IMR-90 (cell line): ENCODE measurements around the gene OTUD5. TPM values are rescaled to one million over a fixed set of nuclear protein-coding genes. Genes with fewer than 3 reads are reported as not detected.

Experiments
- ATAC-seq: fragments of 200-7000 bp; cut with Tn5 transposase; 2 replicates; pipeline ENCODE4 v1.9.1; 2020; ENCODE audit warnings: low read depth, mild to moderate bottlenecking, moderate library complexity
- BruUV-seq: library from RNA; stranded (reverse); fragments of 400-500 nt; replicated peaks from 2 replicates; lab custom pipeline; 2021; lab: Mats Ljungman, UMichigan
- CTCF ChIA-PET: fragments of 300-600 bp; formaldehyde crosslinking; extraction: SDS; loops from one replicate; lab custom pipeline; 2021; ENCODE audit warnings: antibody characterized with exemption; lab: Yijun Ruan, JAX
- POLR2A ChIA-PET: fragments of 300-600 bp; sonication (Branson Sonifier 250); formaldehyde crosslinking; loops from one replicate; lab custom pipeline; 2022; ENCODE audit warnings: antibody characterized with exemption; ENCODE audit not compliant: unreplicated experiment; lab: Charles Lee
- DNase-seq: peaks from one replicate; pipeline ENCODE4 v3.0.0; 2013
- H2AFZ ChIP-seq: replicated peaks from 2 replicates; pipeline ENCODE3; 2013; ENCODE audit warnings: low read length, mild to moderate bottlenecking; ENCODE audit not compliant: poor library complexity
- H2AK5ac ChIP-seq: 2 replicates; pipeline ENCODE4 v1.6.1; 2013; ENCODE audit warnings: low read depth, low read length, inconsistent platforms
- H2AK9ac ChIP-seq: replicated peaks from 2 replicates; pipeline ENCODE3; 2013; ENCODE audit warnings: mild to moderate bottlenecking, low read depth, low read length, moderate library complexity; ENCODE audit not compliant: poor library complexity
- H2BK120ac ChIP-seq: 2 replicates; pipeline ENCODE4 v1.6.1; 2013; ENCODE audit warnings: low read depth, low read length, inconsistent platforms
- H2BK15ac ChIP-seq: 3 replicates; pipeline ENCODE4 v1.6.1; 2013; ENCODE audit warnings: low read depth, low read length, inconsistent platforms
- H2BK20ac ChIP-seq: 2 replicates; pipeline ENCODE4 v1.6.1; 2013; ENCODE audit warnings: low read depth, mild to moderate bottlenecking, inconsistent platforms, low read length, moderate library complexity
- H2BK5ac ChIP-seq: 2 replicates; pipeline ENCODE4 v1.6.1; 2013; ENCODE audit warnings: mild to moderate bottlenecking, low read depth, low read length, inconsistent platforms; ENCODE audit not compliant: poor library complexity, severe bottlenecking
- H3K14ac ChIP-seq: replicated peaks from 2 replicates; pipeline ENCODE4 v1.6.1; 2013; ENCODE audit warnings: low read depth, low read length, inconsistent platforms
- H3K18ac ChIP-seq: 2 replicates; pipeline ENCODE4 v1.6.1; 2013; ENCODE audit warnings: low read depth, low read length, control low read depth
- H3K23ac ChIP-seq: 2 replicates; pipeline ENCODE4 v1.6.1; 2013; ENCODE audit warnings: low read depth, low read length, inconsistent platforms
- H3K27ac ChIP-seq: 2 replicates; pipeline ENCODE4 v1.5.1; 2013; ENCODE audit warnings: mild to moderate bottlenecking, control low read depth, low read length; ENCODE audit not compliant: insufficient read depth
- H3K27me3 ChIP-seq: 2 replicates; pipeline ENCODE4 v1.6.1; 2013; ENCODE audit warnings: low read length; ENCODE audit not compliant: control insufficient read depth, insufficient read depth
- H3K36me3 ChIP-seq: 2 replicates; pipeline ENCODE4 v1.6.1; 2013; ENCODE audit warnings: low read length, mixed read lengths; ENCODE audit not compliant: control insufficient read depth, insufficient read depth
- H3K4ac ChIP-seq: 2 replicates; pipeline ENCODE4 v1.6.1; 2013; ENCODE audit warnings: low read depth, low read length, inconsistent platforms
- H3K4me1 ChIP-seq: 2 replicates; pipeline ENCODE4 v1.6.1; 2013; ENCODE audit warnings: low read length, mixed read lengths; ENCODE audit not compliant: control insufficient read depth, insufficient read depth
- H3K4me2 ChIP-seq: 2 replicates; pipeline ENCODE4 v1.6.1; 2013; ENCODE audit warnings: low read depth, mild to moderate bottlenecking, control low read depth, low read length, moderate library complexity
- H3K4me3 ChIP-seq: 2 replicates; pipeline ENCODE4 v1.5.1; 2013; ENCODE audit warnings: low read depth, mild to moderate bottlenecking, control low read depth, low read length, moderate library complexity; ENCODE audit not compliant: insufficient read depth
- H3K56ac ChIP-seq: 2 replicates; pipeline ENCODE4 v1.6.1; 2013; ENCODE audit warnings: low read length, inconsistent platforms; ENCODE audit not compliant: insufficient read depth; ENCODE audit errors: extremely low read depth
- H3K79me1 ChIP-seq, 2 experiments: 2 replicates each; pipeline ENCODE4 v1.6.1; 2013; ENCODE audit warnings: low read length in 2 of 2, inconsistent platforms in 1 of 2, low read depth in 1 of 2
- H3K9ac ChIP-seq: 2 replicates; pipeline ENCODE4 v1.6.1; 2013; ENCODE audit warnings: low read depth, low read length, control low read depth
- H3K9me1 ChIP-seq: 2 replicates; pipeline ENCODE4 v1.6.1; 2013; ENCODE audit warnings: low read length, inconsistent platforms; ENCODE audit not compliant: insufficient read depth
- H3K9me3 ChIP-seq: 2 replicates; pipeline ENCODE4 v1.6.1; 2013; ENCODE audit warnings: low read length; ENCODE audit not compliant: control insufficient read depth, insufficient read depth
- H4K20me1 ChIP-seq: 2 replicates; pipeline ENCODE4 v1.6.1; 2013; ENCODE audit warnings: low read length, inconsistent platforms; ENCODE audit not compliant: insufficient read depth
- H4K5ac ChIP-seq: 2 replicates; pipeline ENCODE4 v1.6.1; 2013; ENCODE audit warnings: mild to moderate bottlenecking, low read depth, low read length, control low read depth
- H4K8ac ChIP-seq, 2 experiments: 2 replicates each; pipeline ENCODE4 v1.6.1; 2013; ENCODE audit warnings: low read depth in 2 of 2, low read length in 2 of 2, control low read depth in 1 of 2, inconsistent platforms in 1 of 2
- H4K91ac ChIP-seq: 2 replicates; pipeline ENCODE4 v1.6.1; 2013; ENCODE audit warnings: low read depth, low read length, inconsistent platforms; ENCODE audit not compliant: insufficient read depth
- BHLHE40 ChIP-seq: fragments of 150-350 bp; IDR thresholded peaks from 2 replicates; pipeline ENCODE4 v1.6.1; 2016; ENCODE audit warnings: mild to moderate bottlenecking, low read depth, low read length
- CEBPB ChIP-seq: IDR thresholded peaks from 2 replicates; pipeline ENCODE4 v1.6.1; 2012; ENCODE audit warnings: low read depth, low read length, improper control_type of control experiment
- CHD1 ChIP-seq: IDR thresholded peaks from 2 replicates; pipeline ENCODE4 v1.6.1; 2012; ENCODE audit warnings: low read depth, low read length, improper control_type of control experiment
- CTCF ChIP-seq: conservative IDR thresholded peaks from 2 replicates; pipeline ENCODE4 v1.5.1; 2012; ENCODE audit warnings: mild to moderate bottlenecking, low read depth, low read length, improper control_type of control experiment
- ELK1 ChIP-seq: fragments of 150-350 bp; IDR thresholded peaks from 2 replicates; pipeline ENCODE4 v1.6.1; 2016; ENCODE audit warnings: low read depth, mild to moderate bottlenecking, low read length, moderate library complexity, borderline replicate concordance
- FOS ChIP-seq: fragments of 150-350 bp; IDR thresholded peaks from 2 replicates; pipeline ENCODE4 v1.6.1; 2016; ENCODE audit warnings: low read depth, low read length
- MAFK ChIP-seq: IDR thresholded peaks from 2 replicates; pipeline ENCODE4 v1.6.1; 2012; ENCODE audit warnings: low read depth, low read length, improper control_type of control experiment
- MAZ ChIP-seq: IDR thresholded peaks from 2 replicates; pipeline ENCODE4 v1.6.1; 2012; ENCODE audit warnings: low read depth, mild to moderate bottlenecking, low read length, improper control_type of control experiment, moderate library complexity, borderline replicate concordance
- MXI1 ChIP-seq: IDR thresholded peaks from 2 replicates; pipeline ENCODE4 v1.6.1; 2012; ENCODE audit warnings: low read depth, mild to moderate bottlenecking, low read length, moderate library complexity, borderline replicate concordance
- NFE2L2 ChIP-seq: fragments of 150-350 bp; IDR thresholded peaks from 2 replicates; pipeline ENCODE4 v1.6.1; 2016; ENCODE audit warnings: low read depth, mild to moderate bottlenecking, low read length
- POLR2A ChIP-seq: IDR thresholded peaks from 2 replicates; pipeline ENCODE4 v1.6.1; 2012; ENCODE audit warnings: mild to moderate bottlenecking, low read depth, low read length
- RAD21 ChIP-seq: IDR thresholded peaks from 2 replicates; pipeline ENCODE4 v1.6.1; 2012; ENCODE audit warnings: low read length, improper control_type of control experiment
- RCOR1 ChIP-seq: IDR thresholded peaks from 2 replicates; pipeline ENCODE4 v1.6.1; 2012; ENCODE audit warnings: mild to moderate bottlenecking, low read length, improper control_type of control experiment; ENCODE audit not compliant: insufficient replicate concordance
- RFX5 ChIP-seq: IDR thresholded peaks from 2 replicates; pipeline ENCODE4 v1.8.0; 2012; ENCODE audit warnings: low read depth, mild to moderate bottlenecking, low read length, moderate library complexity
- SMC3 ChIP-seq: fragments of 150-350 bp; IDR thresholded peaks from 2 replicates; pipeline ENCODE4 v1.6.1; 2016; ENCODE audit warnings: low read depth, mild to moderate bottlenecking, antibody characterized with exemption, low read length, moderate library complexity
- USF2 ChIP-seq: fragments of 150-350 bp; IDR thresholded peaks from 2 replicates; pipeline ENCODE4 v1.6.1; 2017; ENCODE audit warnings: mild to moderate bottlenecking, antibody characterized with exemption, low read length, low read depth
- WGBS, 2 experiments: methylation state at CpG; one replicate each; pipeline versions ENCODE4 v1.1.5 to v1.1.7; 2013; ENCODE audit warnings: missing lambda C conversion rate in 2 of 2; ENCODE audit not compliant: insufficient read length in 1 of 2; ENCODE audit errors: extremely low coverage in 2 of 2; 5-methylcytosine and 5-hydroxymethylcytosine counted together
- dilution Hi-C: fragments of 300-500 bp; cut with HindIII; formaldehyde crosslinking; loops from one replicate; pipeline ENCODE4 v1.14.3; 2018; ENCODE audit warnings: low sequenced_read_pairs; ENCODE audit not compliant: unreplicated experiment
- in situ Hi-C: fragments of 300-500 bp; cut with MboI; formaldehyde crosslinking; loops from 3 replicates; pipeline ENCODE4 v1.14.3; 2019; ENCODE audit warnings: low sequenced_read_pairs, inconsistent platforms, mixed read lengths
- intact Hi-C: fragments of 100-400 bp; cut with micrococcal nuclease; formaldehyde crosslinking; loops from 2 replicates; pipeline ENCODE4 v1.10.0; 2022
- polyA plus RNA-seq, 3 experiments: library from polyadenylated mRNA; depleted of rRNA; stranded (reverse); fragments of >200 nt; gene quantifications; 2 replicates each; pipeline ENCODE4 v1.2.3, GENCODE V29; 2012; ENCODE audit warnings: low replicate concordance in 1 of 3
- total RNA-seq: library from RNA; depleted of rRNA; stranded (reverse); fragments of >200 nt; gene quantifications from 2 replicates; pipeline ENCODE4 v1.2.3, GENCODE V29; 2012

OTUD5 gene
- total and polyA plus RNA-seq, 2 of the 4 experiments (the other 2 are of a cell fraction), result 30.6 to 50.4 TPM

- no CpG with 5 or more reads among the region's 3 CpGs for WGBS, 2 experiments
- no peak overlapping the region for H2BK5ac ChIP-seq
- POLR2A ChIA-PET, result no interaction called here
- CTCF ChIA-PET, result no interaction called here
- H2AK5ac ChIP-seq, result no peak overlapping the region
- dilution Hi-C loops (no loop called here), in situ Hi-C loops (no loop called here), intact Hi-C loops (no loop called here)
- H3K4me2 ChIP-seq, result no peak overlapping the region
- no peaks in the 10 kb centered on the region for H3K4me1 ChIP-seq
- no peak for TF ChIP-seq MXI1
- no peak for TF ChIP-seq POLR2A
- TF ChIP-seq RCOR1, result no peak
- no peak for TF ChIP-seq CTCF
- no peak for TF ChIP-seq RFX5
- TF ChIP-seq SMC3, result no peak
- no peak for TF ChIP-seq CHD1
- no peak for TF ChIP-seq CEBPB
- TF ChIP-seq USF2, result no peak
- no peak for TF ChIP-seq MAZ
- no peak for TF ChIP-seq MAFK
- no peak for TF ChIP-seq FOS
- TF ChIP-seq RAD21, result no peak
- TF ChIP-seq BHLHE40, result no peak
- no peak for TF ChIP-seq ELK1
- no peak for TF ChIP-seq NFE2L2
- no peaks in the 10 kb centered on the region for H3K9me1 ChIP-seq
- DNase-seq (no peak), ATAC-seq (no peak)
- H3K4me3 ChIP-seq, result no peak overlapping the region
- no peak overlapping the region for H3K14ac ChIP-seq
- peaks cover 4% of the 10 kb centered on the region; the same call in 1 of the 2 replicates for H3K9me3 ChIP-seq
- no peak overlapping the region for H3K4ac ChIP-seq
- H3K18ac ChIP-seq, result no peak overlapping the region
- H2AFZ ChIP-seq, result no peak overlapping the region
- H4K5ac ChIP-seq, result no peak overlapping the region
- H2AK9ac ChIP-seq, result no peak overlapping the region
- no peak overlapping the region for H2BK15ac ChIP-seq
- no peak overlapping the region for H3K9ac ChIP-seq
- no peak overlapping the region for H3K27ac ChIP-seq
- no peaks in the 10 kb centered on the region for H3K79me1 ChIP-seq
- H3K23ac ChIP-seq, result no peak overlapping the region
- no peaks in the 10 kb centered on the region for H4K20me1 ChIP-seq
- H4K8ac ChIP-seq, result no peak overlapping the region
- H3K36me3 ChIP-seq, result peaks cover 27% of the 10 kb centered on the region
- no peak overlapping the region for H2BK120ac ChIP-seq
- H2BK20ac ChIP-seq, result no peak overlapping the region
- BruUV-seq, result no TSS peak
- no peaks in the 10 kb centered on the region for H3K27me3 ChIP-seq
- no peak overlapping the region for H4K91ac ChIP-seq
- no peak overlapping the region for H3K56ac ChIP-seq
Measured at GRCh38 chrX:48983896-48984295, 26.5 kb upstream of the OTUD5 start.
